NCI-H1436 (cell line): ENCODE data around the gene RPS6KA5.
"Not testable (repeated sequence)": the region's sequence is repeated elsewhere in the genome, so short reads cannot be mapped to it uniquely, and the experiment has no call there.

Experiments
- DNase-seq: peaks from one replicate; lab custom pipeline; 2025; lab: John Stamatoyannopoulos, UW

The RPS6KA5 gene

DNA sequence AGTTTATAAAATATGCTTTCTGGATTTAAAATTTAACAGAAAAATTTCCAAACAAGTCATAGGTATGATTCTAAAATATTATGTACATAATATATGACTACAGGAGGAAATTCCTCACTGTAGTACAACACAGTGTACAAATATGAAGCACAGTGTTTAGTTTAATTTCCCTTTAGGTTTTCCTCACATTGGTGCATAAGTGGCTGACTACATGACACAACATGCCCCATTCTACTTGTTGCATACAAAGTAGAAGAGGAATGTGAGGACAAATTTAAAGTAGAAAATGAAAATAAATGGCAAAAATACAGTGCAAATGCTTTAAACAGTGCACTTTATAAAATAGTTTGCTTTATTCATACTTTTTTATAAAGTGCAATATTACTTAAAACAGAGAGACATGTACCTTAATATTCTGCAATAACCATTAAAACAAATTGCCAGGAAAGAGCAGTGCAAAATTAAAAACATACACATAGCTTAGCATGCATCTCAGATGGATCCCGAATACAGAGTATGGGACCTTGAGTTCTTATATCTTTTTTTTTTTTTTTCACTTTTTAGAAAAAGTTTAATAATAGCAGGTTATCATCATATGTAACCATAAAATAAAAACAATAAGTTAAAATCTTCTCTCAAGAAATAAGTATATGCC is 189.4 kb downstream of the RPS6KA5 start:
- no peak for DNase-seq

GRCh38 chr14:90867501-90867900 is 192.9 kb downstream of the RPS6KA5 start:
- no peak for DNase-seq

DNA sequence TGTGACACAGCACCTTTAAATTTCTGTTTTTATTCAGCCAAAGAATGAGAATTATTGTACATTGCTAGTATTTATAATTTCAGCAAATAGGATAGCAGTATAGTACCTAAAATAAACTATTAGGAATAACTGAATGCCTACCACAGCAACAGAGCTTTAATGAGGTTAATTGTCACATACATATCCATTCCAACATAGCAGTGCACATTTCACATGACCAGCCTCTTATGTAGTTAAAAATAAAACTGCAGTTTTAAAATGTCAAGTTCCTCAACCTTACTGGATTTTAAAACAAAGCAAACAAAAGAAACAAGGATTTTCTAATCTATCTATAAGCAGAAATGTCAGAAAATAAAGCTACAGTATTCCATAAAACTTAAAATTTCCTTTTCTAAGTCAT is 193.6 kb downstream of the RPS6KA5 start:
- no peak for DNase-seq

DNA sequence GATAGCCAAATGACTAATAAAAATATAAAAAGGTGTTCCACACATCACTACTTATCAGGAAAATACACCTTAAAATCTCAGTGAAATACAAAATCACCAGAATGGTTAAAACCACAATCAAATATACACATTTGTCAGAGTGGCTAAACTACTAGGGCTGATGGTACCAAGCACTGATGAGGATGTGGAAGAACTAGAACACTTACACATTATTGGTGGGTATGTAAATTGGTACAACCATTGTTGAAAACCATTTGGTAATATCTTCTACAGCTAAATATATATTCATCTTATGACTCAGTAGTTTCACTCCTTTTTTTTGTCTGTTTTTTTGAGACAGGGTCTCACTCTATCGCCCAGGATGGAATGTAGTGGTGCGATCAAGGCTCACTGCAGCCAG is 195.7 kb downstream of the RPS6KA5 start:
- DNase-seq = no peak

- DNase-seq = no peak
Observed at GRCh38 chr14:90858511-90858910, 201.9 kb downstream of the RPS6KA5 start.

- DNase-seq = no peak
Observed at GRCh38 chr14:90857866-90858265, 202.6 kb downstream of the RPS6KA5 start.

DNA sequence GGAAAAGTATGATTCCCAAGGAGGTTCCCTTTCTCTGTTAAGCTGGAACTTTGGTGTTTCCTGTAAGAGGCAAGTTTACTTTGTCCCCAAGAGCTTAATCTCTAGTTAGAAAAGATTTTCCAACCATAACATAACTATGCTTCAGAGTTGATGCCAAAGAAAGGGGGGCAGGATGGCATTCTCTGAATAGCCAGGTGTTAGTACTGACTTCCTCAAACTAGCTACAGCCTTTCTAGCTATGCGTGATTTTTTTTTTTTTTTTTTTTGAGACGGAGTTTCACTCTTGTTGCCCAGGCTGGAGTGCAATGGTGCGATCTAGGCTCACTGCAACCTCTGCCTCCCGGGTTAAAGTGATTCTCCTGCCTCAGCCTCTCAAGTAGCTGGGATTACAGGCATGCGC is 204.3 kb downstream of the RPS6KA5 start:
- not testable (repeated sequence) for DNase-seq

DNA sequence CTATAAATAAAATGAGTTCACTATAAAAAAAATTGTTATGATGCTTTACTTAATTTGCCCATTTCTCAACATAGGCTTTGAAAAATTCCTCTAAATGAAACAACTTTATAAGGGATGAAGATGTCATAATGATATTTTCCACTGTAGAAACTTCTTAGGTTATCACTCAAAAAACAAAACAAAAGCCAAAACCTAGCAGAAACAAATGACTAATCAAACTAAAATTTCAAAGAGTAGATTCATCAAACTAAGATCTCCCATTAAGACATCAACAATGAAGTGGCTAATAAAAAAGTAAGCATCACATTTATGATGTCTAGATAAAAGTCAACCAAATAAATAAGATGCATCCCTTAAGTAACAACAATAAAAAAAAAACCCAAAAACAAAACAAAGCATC is 207.3 kb downstream of the RPS6KA5 start:
- no peak for DNase-seq

GRCh38 chr14:90851327-90852036 is 209.0 kb downstream of the RPS6KA5 start:
- DNase-seq = no peak

GRCh38 chr14:90850487-90850886 is 210.0 kb downstream of the RPS6KA5 start:
- DNase-seq = no peak

DNA sequence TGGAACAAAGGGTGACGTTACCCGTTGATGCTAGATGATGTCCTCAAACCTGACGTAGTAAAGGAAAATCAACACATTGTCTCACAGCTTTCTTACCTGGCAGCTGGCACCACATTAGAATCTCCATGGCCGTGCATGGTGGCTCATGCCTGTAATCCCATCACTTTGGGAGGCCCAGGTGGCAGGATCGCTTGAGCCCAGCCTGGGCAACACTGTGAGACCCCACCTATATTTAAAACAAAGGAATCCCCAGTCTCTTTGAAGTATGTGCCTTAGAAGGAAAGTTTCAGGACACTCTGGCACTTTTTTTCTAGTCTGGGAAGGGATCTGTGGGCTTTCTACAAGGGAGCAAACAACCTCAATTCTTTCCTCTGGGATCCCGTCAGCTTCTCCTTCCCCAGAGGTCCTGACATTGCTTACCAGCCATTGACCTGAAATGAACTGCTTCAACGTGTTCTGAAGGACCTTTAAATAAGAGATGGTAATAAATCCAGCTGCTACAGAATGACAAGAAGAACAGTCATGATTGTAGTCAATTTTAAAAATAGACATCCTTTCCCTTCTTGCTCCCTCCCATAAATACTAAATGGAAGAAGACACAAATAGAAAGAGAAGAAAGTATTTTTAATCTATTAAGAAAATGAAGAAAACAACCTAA is 210.5 kb downstream of the RPS6KA5 start:
- no peak for DNase-seq

- no peak for DNase-seq
Observed at GRCh38 chr14:90848944-90849731, 211.3 kb downstream of the RPS6KA5 start.

DNA sequence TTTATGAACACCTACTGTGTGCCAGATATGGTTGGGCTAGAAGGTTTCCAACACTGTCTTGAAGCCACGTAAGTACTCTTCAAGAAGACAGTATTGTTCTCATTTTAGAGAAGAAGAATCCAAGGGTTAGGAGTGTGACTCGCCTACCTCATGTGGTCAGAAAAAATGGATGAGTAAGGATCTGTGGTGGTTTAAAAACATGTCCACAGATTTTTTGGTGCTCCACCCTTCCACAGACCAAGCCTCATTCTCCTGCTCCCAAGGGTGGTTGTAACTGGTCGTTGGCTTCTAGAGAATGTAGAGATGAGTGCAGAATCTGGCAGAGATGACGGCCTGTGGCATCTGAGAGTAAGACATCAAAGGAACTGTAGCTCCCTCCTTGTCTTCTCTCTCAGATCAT is 213.9 kb downstream of the RPS6KA5 start:
- no peak for DNase-seq

DNA sequence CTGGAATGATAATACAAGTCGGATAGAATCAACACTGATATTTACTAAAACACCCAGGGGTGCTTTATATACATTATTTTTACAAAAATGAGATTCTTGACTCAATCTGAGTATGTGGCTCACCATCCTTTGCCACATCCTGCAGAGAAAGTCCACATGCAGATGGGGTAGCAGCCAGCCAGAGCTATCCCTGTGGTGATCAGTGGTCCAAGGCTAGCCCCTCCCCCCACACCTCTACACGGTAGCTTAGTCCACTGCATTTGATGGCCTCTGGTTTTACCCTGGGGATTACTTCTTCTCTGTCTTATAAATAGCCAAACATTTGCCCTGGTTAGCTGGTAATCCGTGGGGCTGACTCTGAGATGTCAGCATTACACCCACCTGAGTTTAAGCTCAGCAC is 216.1 kb downstream of the RPS6KA5 start:
- no peak for DNase-seq

GRCh38 chr14:90842726-90843125 is 217.7 kb downstream of the RPS6KA5 start:
- no peak for DNase-seq

DNA sequence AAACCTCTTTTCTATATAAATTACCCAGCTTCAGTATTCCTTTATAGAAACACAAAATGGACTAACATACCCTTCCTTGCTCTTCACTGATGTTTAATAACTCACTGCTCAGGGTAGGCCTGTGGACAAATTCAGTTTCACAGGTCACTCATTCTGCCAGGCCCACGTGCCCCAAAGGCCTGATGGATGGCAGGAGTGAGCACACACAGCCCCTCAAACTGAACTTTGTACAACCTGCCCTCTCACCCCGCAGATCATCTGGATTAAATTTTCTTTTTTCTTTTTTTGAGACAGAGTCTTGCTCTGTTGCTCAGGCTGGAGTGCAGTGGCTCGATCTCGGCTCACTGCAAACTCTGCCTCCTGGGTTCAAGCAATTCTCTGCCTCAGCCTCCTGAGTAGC is 219.8 kb downstream of the RPS6KA5 start:
- DNase-seq = not testable (repeated sequence)

DNA sequence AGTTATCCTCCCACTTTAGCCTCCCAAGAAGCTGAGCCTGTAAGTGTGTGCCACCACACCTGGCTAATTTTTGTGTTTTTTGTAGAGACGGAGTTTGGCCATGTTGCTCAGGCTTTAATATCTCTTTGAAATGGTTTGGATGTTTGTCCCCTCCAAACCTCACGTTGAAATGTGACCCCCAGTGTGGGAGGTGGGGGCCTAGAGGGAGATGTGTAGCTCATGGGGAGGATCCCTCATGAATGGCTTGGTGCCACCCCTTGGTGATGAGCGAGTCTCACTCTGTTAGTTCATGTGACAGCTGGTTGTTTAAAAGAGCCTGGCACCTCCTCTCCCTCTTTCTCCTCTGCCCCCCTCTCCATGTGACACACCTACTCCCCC is 220.6 kb downstream of the RPS6KA5 start:
- no peak for DNase-seq

DNA sequence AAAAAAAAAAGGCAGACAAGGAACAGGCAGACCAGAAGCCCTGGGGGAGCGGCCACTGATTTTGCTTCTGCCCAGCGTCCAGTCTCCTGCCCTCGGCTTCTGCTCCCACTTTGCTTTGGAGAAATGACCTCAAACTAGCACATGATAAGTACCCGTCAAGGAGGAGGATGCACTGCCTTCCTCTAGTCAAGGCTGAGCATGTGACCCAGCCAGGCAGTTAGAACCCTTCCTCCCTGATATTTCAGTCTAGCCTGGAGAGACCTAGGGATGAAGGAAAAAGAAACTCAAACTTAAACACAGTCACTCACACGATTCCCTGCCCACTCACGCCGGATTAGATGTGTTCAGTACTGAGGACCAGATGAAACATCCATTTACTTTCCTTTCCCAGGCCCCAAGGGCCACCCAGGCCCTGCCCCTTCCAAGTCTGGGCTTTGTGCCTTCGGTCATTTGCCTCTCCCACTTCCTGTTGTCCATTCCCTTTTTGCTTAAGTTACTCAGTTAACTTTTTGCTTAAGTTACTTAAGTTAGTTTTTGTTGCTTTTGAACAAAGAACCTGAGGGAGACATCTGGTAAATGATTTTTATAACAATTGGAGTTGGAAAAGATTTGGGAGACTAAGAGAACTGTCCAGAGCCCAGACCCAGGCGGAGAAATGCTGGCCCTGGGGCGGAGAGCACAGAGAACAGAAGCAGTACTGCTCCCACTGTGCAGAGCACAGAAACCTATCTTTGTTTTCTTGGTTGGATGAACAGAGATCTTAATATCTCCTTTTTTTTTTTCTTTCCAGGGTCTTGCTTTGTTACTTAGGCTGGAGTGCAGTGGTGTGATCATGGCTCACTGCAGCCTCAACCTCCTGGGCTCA is 221.2 kb downstream of the RPS6KA5 start:
- DNase-seq = no peak

- not testable (repeated sequence) for DNase-seq
Observed at GRCh38 chr14:90838531-90838930, 221.9 kb downstream of the RPS6KA5 start.

DNA sequence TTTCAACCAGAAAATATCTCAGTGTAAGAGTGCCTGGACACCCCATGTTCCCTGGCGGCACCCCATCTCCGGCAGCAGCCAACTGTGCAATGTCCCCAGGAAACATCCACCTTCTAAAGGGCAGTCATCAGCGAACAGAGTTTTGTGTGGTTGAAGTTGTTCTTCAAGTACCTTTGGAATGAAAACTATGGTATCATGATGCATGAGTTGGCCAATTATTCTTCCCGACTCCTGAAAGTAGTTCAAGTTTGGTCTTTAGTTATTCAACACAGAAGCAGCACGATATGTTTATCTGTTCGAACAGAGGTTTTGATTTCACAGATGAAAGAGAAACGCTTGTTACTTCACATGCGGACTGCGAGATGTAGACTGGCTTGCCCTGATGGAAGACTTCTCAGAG is 223.1 kb downstream of the RPS6KA5 start:
- DNase-seq = no peak

DNA sequence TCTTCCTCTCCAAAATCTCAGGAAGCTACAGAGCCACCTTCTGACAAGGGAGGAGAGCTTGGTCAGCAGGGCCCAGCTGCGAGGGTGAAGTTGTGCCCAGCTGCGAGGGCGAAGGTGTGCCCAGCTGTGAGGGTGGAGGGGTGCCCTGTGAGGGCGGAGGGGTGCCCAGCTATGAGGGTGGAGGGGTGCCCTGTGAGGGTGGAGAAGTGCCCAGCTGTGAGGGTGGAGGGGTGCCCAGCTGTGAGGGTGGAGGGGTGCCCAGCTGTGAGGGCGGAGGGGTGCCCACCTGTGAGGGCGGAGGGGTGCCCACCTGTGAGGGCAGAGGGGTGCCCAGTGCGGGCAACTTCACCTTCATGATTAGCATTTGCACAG is 223.8 kb downstream of the RPS6KA5 start:
- DNase-seq = no peak

GRCh38 chr14:90831821-90832220 is 228.6 kb downstream of the RPS6KA5 start:
- no peak for DNase-seq
